Measurements from ENCODE around the gene PPARGC1A.

Gene PPARGC1A

GRCh38 chr4:23878912-23879732 lies 10.7 kb downstream of the PPARGC1A start:
- DNase-seq = no peak

GRCh38 chr4:23878246-23878891 lies 11.5 kb downstream of the PPARGC1A start:
- DNase-seq = no peak

- DNase-seq = no peak
Measured at GRCh38 chr4:23877758-23878229, 12.1 kb downstream of the PPARGC1A start.

- no peak for DNase-seq
Measured at GRCh38 chr4:23876418-23877089, 13.3 kb downstream of the PPARGC1A start.

GRCh38 chr4:23875317-23875716 lies 14.5 kb downstream of the PPARGC1A start:
- no peak for DNase-seq

GRCh38 chr4:23874536-23874901 lies 15.3 kb downstream of the PPARGC1A start:
- DNase-seq = no peak

- no peak for DNase-seq
Measured at GRCh38 chr4:23873717-23874535, 15.9 kb downstream of the PPARGC1A start.

- no peak for DNase-seq
Measured at GRCh38 chr4:23871426-23871825, 18.4 kb downstream of the PPARGC1A start.

- no peak for DNase-seq
Measured at GRCh38 chr4:23866450-23867075, 23.3 kb downstream of the PPARGC1A start.

- no peak for DNase-seq
Measured at GRCh38 chr4:23861897-23862296, 27.9 kb downstream of the PPARGC1A start.

- DNase-seq = no peak
Measured at GRCh38 chr4:23860919-23861318, 28.9 kb downstream of the PPARGC1A start.

- DNase-seq = no peak
Measured at GRCh38 chr4:23857367-23857959, 32.4 kb downstream of the PPARGC1A start.

GRCh38 chr4:23856630-23857029 lies 33.2 kb downstream of the PPARGC1A start:
- DNase-seq = no peak

- no peak for DNase-seq
Measured at GRCh38 chr4:23855912-23856605, 33.8 kb downstream of the PPARGC1A start.

- DNase-seq = no peak
Measured at GRCh38 chr4:23853986-23854660, 35.7 kb downstream of the PPARGC1A start.

- no peak for DNase-seq
Measured at GRCh38 chr4:23851464-23851863, 38.4 kb downstream of the PPARGC1A start.

- DNase-seq = no peak
Measured at GRCh38 chr4:23847158-23847557, 42.7 kb downstream of the PPARGC1A start.

GRCh38 chr4:23844961-23845360 lies 44.9 kb downstream of the PPARGC1A start:
- DNase-seq = no peak

GRCh38 chr4:23839279-23839678 lies 50.6 kb downstream of the PPARGC1A start:
- DNase-seq = no peak

GRCh38 chr4:23838607-23839006 lies 51.2 kb downstream of the PPARGC1A start:
- no peak for DNase-seq

GRCh38 chr4:23838131-23838530 lies 51.7 kb downstream of the PPARGC1A start:
- no peak for DNase-seq

Measured in stimulated activated CD4-positive, alpha-beta T cell treated with anti-CD3 and anti-CD28 coated beads, Interleukin-12 subunit alpha, Interleukin-12 subunit beta, amount 100 ng/mL, for 4 hours (primary cell).